HG03135 (cell line): ENCODE results near the gene GYS1.
A peak's percentile ranks its signal among the peaks of the same experiment; 100 is the strongest.

ENCODE experiments used
- ATAC-seq: cut with Tn5 transposase; IDR thresholded peaks from one replicate; pipeline ENCODE4 v1.9.1; 2021; ENCODE audit warnings: mild to moderate bottlenecking, moderate library complexity; ENCODE audit not compliant: unreplicated experiment

GYS1 gene

GRCh38 chr19:48965806-48966540 is 27.1 kb downstream of the GYS1 start:
- peak; percentile 27 for ATAC-seq

GRCh38 chr19:48965040-48965805 is 27.9 kb downstream of the GYS1 start, which contains the start of gene FTL:
FTL (plus strand) TSS chr19:48965309; CDS start chr19:48965508, 199 bp downstream.
- peak; percentile 48 for ATAC-seq

- no peak for ATAC-seq
Observed at GRCh38 chr19:48964205-48965039, 28.7 kb downstream of the GYS1 start.

GRCh38 chr19:48963371-48964204 is 29.5 kb downstream of the GYS1 start:
- no peak for ATAC-seq

GRCh38 chr19:48962849-48963165 is 30.3 kb downstream of the GYS1 start:
- no peak for ATAC-seq

GRCh38 chr19:48962029-48962848 is 30.9 kb downstream of the GYS1 start:
- ATAC-seq, result peak; percentile 34

GRCh38 chr19:48961673-48962028 is 31.5 kb downstream of the GYS1 start:
- ATAC-seq, result no peak

GRCh38 chr19:48961051-48961649 is 32.0 kb downstream of the GYS1 start:
- no peak for ATAC-seq

GRCh38 chr19:48959341-48960239 is 33.5 kb downstream of the GYS1 start:
- no peak for ATAC-seq

GRCh38 chr19:48958006-48958405 is 35.1 kb downstream of the GYS1 start:
- ATAC-seq, result no peak

- ATAC-seq, result no peak
Observed at GRCh38 chr19:48955308-48955958, 37.7 kb downstream of the GYS1 start.

- peak; percentile 80 for ATAC-seq
Observed at GRCh38 chr19:48954595-48955307, 38.4 kb downstream of the GYS1 start, which contains the start of gene BAX. BAX (plus strand) TSS chr19:48954875; CDS start chr19:48954929, 54 bp downstream.

GRCh38 chr19:48953990-48954594 is 39.0 kb downstream of the GYS1 start:
- no peak for ATAC-seq

- ATAC-seq, result no peak
Observed at GRCh38 chr19:48953141-48953540, 40.0 kb downstream of the GYS1 start.

- ATAC-seq, result no peak
Observed at GRCh38 chr19:48950830-48951519, 42.1 kb downstream of the GYS1 start.

- ATAC-seq, result no peak
Observed at GRCh38 chr19:48950159-48950558, 43.0 kb downstream of the GYS1 start.
